ENCODE data around the gene TCEAL9. TPM values are rescaled to one million over a fixed set of nuclear protein-coding genes. Genes with fewer than 3 reads are reported as not detected.

The TCEAL9 gene, protein sequence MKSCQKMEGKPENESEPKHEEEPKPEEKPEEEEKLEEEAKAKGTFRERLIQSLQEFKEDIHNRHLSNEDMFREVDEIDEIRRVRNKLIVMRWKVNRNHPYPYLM
- total RNA-seq (2021; fragmentation: NEBNext Ultra II Directional; extraction: Animal tissue kit (Norgen Biotek cat#: 25700)) = 36.5 and 36.8 TPM in 2 replicates
- polyA plus RNA-seq (2011; rRNA removed) = 8.8 and 22.2 TPM in 2 replicates
- 41.7 TPM for polyA plus RNA-seq (2011; cell fraction: cytosol; rRNA removed)
- 2.4 TPM for polyA plus RNA-seq (2011; cell fraction: nucleus; rRNA removed)
- polyA plus RNA-seq (2012, experiment 1 of 2) = 36.4 to 57.2 TPM (median 37.4 TPM) in 4 replicates
- 11.0 TPM for polyA plus RNA-seq (2012, experiment 2 of 2)
- polyA plus RNA-seq (2013, experiment 1 of 2) = 78.2 TPM
- polyA plus RNA-seq (2013, experiment 2 of 2) = 80.7 TPM
- polyA minus RNA-seq (2011; rRNA and poly(A)+ RNA removed) = 1.7 and 2.0 TPM in 2 replicates
- 6.5 TPM for polyA minus RNA-seq (2011; cell fraction: cytosol; rRNA and poly(A)+ RNA removed)
- polyA minus RNA-seq (2011; cell fraction: nucleus; rRNA and poly(A)+ RNA removed) = 4.2 TPM
- long read RNA-seq, experiment 1, transcript TCEAL9-201 (2 exons, 699 nt) = minor isoform, 5 of 68 reads
- long read RNA-seq, experiment 1, transcript TCEAL9-202 (3 exons, 1,033 nt) = minor isoform, 11 of 68 reads
- long read RNA-seq, experiment 1, transcript TCEAL9-203 (1 exons, 1,938 nt) = major isoform, 33 of 68 reads
- long read RNA-seq, experiment 1, partial matches to known transcripts = 16 of 68 reads
- long read RNA-seq, experiment 1, other reads (novel, unspliced or antisense) = 3 of 68 reads
- long read RNA-seq, experiment 2, transcript TCEAL9-201 (2 exons, 699 nt) = minor isoform, 25 of 190 reads
- long read RNA-seq, experiment 2, transcript TCEAL9-202 (3 exons, 1,033 nt) = major isoform, 157 of 190 reads
- long read RNA-seq, experiment 2, partial matches to known transcripts = 0 of 190 reads
- long read RNA-seq, experiment 2, other reads (novel, unspliced or antisense) = 5 of 190 reads

DNA sequence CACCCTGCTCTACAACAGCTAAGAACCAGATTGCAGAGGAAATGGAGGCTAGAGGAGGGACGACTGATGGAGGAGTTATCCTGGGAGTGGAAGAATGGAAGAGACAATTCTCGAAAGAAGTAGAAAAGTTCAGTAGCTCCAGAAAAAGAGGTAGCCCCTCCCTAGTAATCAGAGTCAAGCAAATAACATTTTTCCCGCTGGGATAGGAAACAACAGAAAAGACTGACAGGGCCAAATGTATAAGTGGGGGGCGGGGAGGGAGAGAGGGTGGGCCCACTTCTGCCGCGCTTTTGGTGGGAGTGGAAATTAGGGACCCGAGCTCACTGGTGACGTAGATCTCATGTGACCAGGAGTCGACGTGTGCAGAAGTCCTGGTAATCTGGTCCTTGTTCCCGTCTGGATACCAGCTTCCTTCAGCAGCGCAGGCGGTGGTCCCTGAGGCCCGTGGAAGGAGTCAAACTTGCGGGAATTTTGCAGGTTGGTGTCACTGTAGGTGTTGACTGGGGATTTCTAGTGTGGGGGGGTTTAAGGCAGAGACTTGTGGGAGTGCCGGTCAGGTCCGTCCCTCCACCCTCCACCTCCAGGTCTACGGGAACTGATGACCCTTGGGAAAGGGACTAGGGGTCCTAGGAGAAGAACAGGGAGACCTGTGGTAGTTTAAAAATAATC, at the start of gene TCEAL9:
TSS of gene TCEAL9 (plus strand) at position 377 of the 669 bp plus-strand sequence. CDS start 1,179 bp downstream, outside the sequence.
- no peak within 1 kb of the TSS for H2BK15ac ChIP-seq (ENCODE audit: low read length)
- H4K20me1 ChIP-seq (replicated peaks in 1 of 2; ENCODE audit: control insufficient read depth in 1 of 2, insufficient read depth in 2 of 2, low read length in 2 of 2) = no peaks in the 10 kb centered on the region
- H3K27me3 ChIP-seq (replicated peaks in 1 of 4; ENCODE audit: control insufficient read depth in 3 of 4, extremely low read depth in 1 of 4, insufficient read depth in 3 of 4, low read length in 3 of 4) = no peaks in the 10 kb centered on the region
- no peak within 1 kb of the TSS for H2BK20ac ChIP-seq (ENCODE audit: low read length)
- ChIA-PET POLR2A (ENCODE audit: partially characterized antibody) (interaction anchor here (0.7 to 3.1 kb wide), 11 partner anchors 8 to 128 kb away, joined by 3 to 30 read pairs (median 4); partner anchors contain the start of genes BEX2 and BEX3), CTCF (ENCODE audit: partially characterized antibody) (interaction anchor here (1.2 kb wide), 1 partner anchor 19 kb away, joined by 6 read pairs; no protein-coding TSS in a partner anchor)
- H3K79me1 ChIP-seq (ENCODE audit: low read depth, low read length) = no peaks in the 10 kb centered on the region
- H3K56ac ChIP-seq (replicated peaks; ENCODE audit: insufficient read length, low read depth, low read length) = no peak within 1 kb of the TSS
- H2AFZ ChIP-seq (ENCODE audit: low read length) = no peak within 1 kb of the TSS
- peak within 1 kb of the TSS; percentile 64 to 74 for H3K4me2 ChIP-seq (ENCODE audit: insufficient read depth in 1 of 2, low read depth in 2 of 2, low read length in 2 of 2)
- H3K4me1 ChIP-seq (replicated peaks in 1 of 4; ENCODE audit: control insufficient read depth in 3 of 4, insufficient read depth in 4 of 4, low read length in 3 of 4) = no peaks in the 10 kb centered on the region
- H2BK12ac ChIP-seq (ENCODE audit: low read depth, low read length) = no peak within 1 kb of the TSS
- peak; percentile 65 for FAIRE-seq
- WGBS, 2 experiments (ENCODE audit: extremely low coverage in 1 of 2, insufficient coverage in 1 of 2, insufficient read length in 1 of 2, insufficient replicate concordance in 2 of 2, low coverage in 1 of 2, low lambda C conversion rate in 2 of 2, missing lambda C conversion rate in 1 of 2) = 5% methylated on average over 12 of the region's 18 CpGs; no CpG with 5 or more reads in 1 of the 2 experiments
- no peak for DNase-seq (ENCODE audit: low read depth in 1 of 2, low spot score in 2 of 2)
- peaks cover 0 to 9% (median 0%) of the 10 kb centered on the region in 4 experiments; a peak in 1 of 8 replicates for H3K36me3 ChIP-seq (ENCODE audit: control insufficient read depth in 2 of 4, insufficient read depth in 4 of 4, low read length in 3 of 4)
- peak within 1 kb of the TSS; percentile 32; the same call in 1 of the 2 replicates for H3K18ac ChIP-seq (ENCODE audit: extremely low read depth, low read length)
- no peak within 1 kb of the TSS for H2BK5ac ChIP-seq (ENCODE audit: low read depth, low read length)
- peak within 1 kb of the TSS; percentile 70; the same call in 1 of the 2 replicates for H3K27ac ChIP-seq (ENCODE audit: low read depth, low read length)
- H2AK5ac ChIP-seq (ENCODE audit: low read depth, low read length) = no peak within 1 kb of the TSS
- no peak within 1 kb of the TSS for H2BK120ac ChIP-seq (replicated peaks; ENCODE audit: low read depth, low read length)
- H3K4ac ChIP-seq (replicated peaks; ENCODE audit: insufficient read length, low read depth, low read length) = no peak within 1 kb of the TSS
- no peak within 1 kb of the TSS for H3K23ac ChIP-seq (ENCODE audit: insufficient read length)
- peak within 1 kb of the TSS; percentile 72 to 94 (median 81) for H3K4me3 ChIP-seq (ENCODE audit: extremely low read depth in 1 of 4, insufficient read depth in 2 of 4, low read depth in 3 of 4, low read length in 4 of 4)
- H4K91ac ChIP-seq (replicated peaks; ENCODE audit: insufficient read length, low read length) = no peak within 1 kb of the TSS
- no peak within 1 kb of the TSS for H3K14ac ChIP-seq (ENCODE audit: insufficient read length)
- H3K79me2 ChIP-seq (ENCODE audit: control insufficient read depth in 1 of 2, insufficient read depth in 2 of 2, low read length in 2 of 2) = peaks cover 0 to 5% of the 10 kb centered on the region in 2 experiments; a peak in 1 of 4 replicates
- peak within 1 kb of the TSS; percentile 6 for H4K5ac ChIP-seq (ENCODE audit: insufficient read length, low read depth, low read length)
- H3K9ac ChIP-seq (replicated peaks in 1 of 4; ENCODE audit: extremely low read depth in 1 of 4, low read depth in 3 of 4, low read length in 3 of 4) = peak within 1 kb of the TSS; percentile 43 to 71 (median 56)
- H4K8ac ChIP-seq (ENCODE audit: extremely low read depth, insufficient read depth, low read length) = peak within 1 kb of the TSS; percentile 31; the same call in 1 of the 2 replicates
- no peaks in the 10 kb centered on the region; the same call in 1 of the 2 replicates for H3K23me2 ChIP-seq (ENCODE audit: low read depth, low read length)
- no peaks in the 10 kb centered on the region for H3K9me3 ChIP-seq (ENCODE audit: insufficient read depth in 2 of 2, low read depth in 1 of 2, low read length in 1 of 2)
- TF ChIP-seq EP300 (IDR thresholded peaks at IDR 0.05; ENCODE audit: borderline replicate concordance in 1 of 2, low read depth in 2 of 2, low read length in 2 of 2) (no peak), PHF8 (conservative IDR thresholded peaks at IDR 0.05; ENCODE audit: low read depth, low read length) (peak; percentile 60), POLR2AphosphoS5 (IDR thresholded peaks at IDR 0.05; ENCODE audit: low read depth, low read length) (peak; percentile 82), CHD2 (IDR thresholded peaks at IDR 0.05; ENCODE audit: low read length) (no peak)
- TF ChIP-seq, protein P1, sequence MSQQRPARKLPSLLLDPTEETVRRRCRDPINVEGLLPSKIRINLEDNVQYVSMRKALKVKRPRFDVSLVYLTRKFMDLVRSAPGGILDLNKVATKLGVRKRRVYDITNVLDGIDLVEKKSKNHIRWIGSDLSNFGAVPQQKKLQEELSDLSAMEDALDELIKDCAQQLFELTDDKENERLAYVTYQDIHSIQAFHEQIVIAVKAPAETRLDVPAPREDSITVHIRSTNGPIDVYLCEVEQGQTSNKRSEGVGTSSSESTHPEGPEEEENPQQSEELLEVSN (IDR thresholded peaks at IDR 0.05) = peak; percentile 31; the same call in 1 of the 2 replicates
